Gastrocnemius medialis (tissue), 4 donors: ENCODE results near the gene UBE4B. TPM values are rescaled to one million over a fixed set of nuclear protein-coding genes. Genes with fewer than 3 reads are reported as not detected.
A peak's percentile ranks its signal among the peaks of the same experiment; 100 is the strongest.

Experiments
- ATAC-seq, 2 donors: fragments of 150-250 bp; one replicate each; pipeline ENCODE4 v1.9.1; 2016
- DNase-seq, 2 donors: peaks; one replicate each; pipeline ENCODE4 v3.0.0-alpha.2; 2019
- H3K27ac ChIP-seq, 4 donors: fragments of 200-600 bp; sonication (generic); 1 replicate in 1 of 4; 2 replicates in 3 of 4; pipeline ENCODE4 v1.5.1; 2016 to 2018; ENCODE audit warnings: mild to moderate bottlenecking in 2 of 4, moderate library complexity in 1 of 4
- H3K27me3 ChIP-seq, 3 donors: fragments of 200-600 bp; sonication (generic) in 2 of 3; 1 replicate in 1 of 3; 2 replicates in 2 of 3; pipeline versions ENCODE4 v1.5.1 to v1.6.0; 2016 to 2019; ENCODE audit warnings: mild to moderate bottlenecking in 1 of 3, moderate library complexity in 1 of 3
- H3K36me3 ChIP-seq, 2 donors: fragments of 200-600 bp; sonication (generic) in 1 of 2; one replicate each; pipeline ENCODE4 v1.5.1; 2017 to 2018
- H3K4me1 ChIP-seq, 2 donors: fragments of 200-600 bp; sonication (generic) in 1 of 2; one replicate each; pipeline ENCODE4 v1.5.1; 2016 to 2017; ENCODE audit warnings: mild to moderate bottlenecking in 2 of 2
- H3K4me3 ChIP-seq, 4 donors: fragments of 200-600 bp; sonication (generic) in 3 of 4; 1 replicate in 1 of 4; 2 replicates in 3 of 4; pipeline ENCODE4 v1.5.1; 2016 to 2019; ENCODE audit warnings: mild to moderate bottlenecking in 2 of 4
- H3K9me3 ChIP-seq, 3 donors: fragments of 200-600 bp; sonication (generic) in 2 of 3; 1 replicate in 1 of 3; 2 replicates in 2 of 3; pipeline ENCODE4 v1.5.1; 2016 to 2019
- POLR2A ChIP-seq, 2 donors: fragments of 450-650 bp; IDR thresholded peaks; one replicate each; pipeline ENCODE4 v1.6.1; 2017; ENCODE audit warnings: antibody characterized with exemption in 2 of 2, mild to moderate bottlenecking in 2 of 2, moderate library complexity in 2 of 2
- in situ Hi-C, 4 donors: fragments of 200-750 bp; cut with MboI; loops; one replicate each; pipeline versions ENCODE4 v1.15.0 to v1.8.0; 2017; ENCODE audit warnings: low sequenced_read_pairs in 4 of 4
- intact Hi-C: fragments of 100-400 bp; cut with DNase I; formaldehyde crosslinking; loops from one replicate; pipeline ENCODE4 v1.15.1; 2023; ENCODE audit warnings: low total_unique reads
- total RNA-seq, 4 donors: library from RNA; depleted of rRNA; stranded (reverse); fragments of >200 nt; gene quantifications; one replicate each; pipeline versions ENCODE4 v1.1.0 to v1.2.3, GENCODE V29; 2016
- TF ChIP-seq, protein P1 (sequence below), 5 experiments: fragments of 450-650 bp in 3 of 5; fragments of 200-600 bp in 2 of 5; sonication (generic) in 2 of 5; IDR thresholded peaks in 4 of 5; conservative IDR thresholded peaks in 1 of 5; 1 replicate in 4 of 5; 2 replicates in 1 of 5; pipeline ENCODE4 v1.5.1; 2016 to 2019; ENCODE audit warnings: antibody characterized with exemption in 5 of 5, mild to moderate bottlenecking in 3 of 5, moderate library complexity in 3 of 5

The UBE4B gene
- total RNA-seq, result 100 to 1,000 TPM in 2 of 4 donors, 10 to 100 TPM in 2; 42.6 to 143 (median 98.2) TPM

DNA sequence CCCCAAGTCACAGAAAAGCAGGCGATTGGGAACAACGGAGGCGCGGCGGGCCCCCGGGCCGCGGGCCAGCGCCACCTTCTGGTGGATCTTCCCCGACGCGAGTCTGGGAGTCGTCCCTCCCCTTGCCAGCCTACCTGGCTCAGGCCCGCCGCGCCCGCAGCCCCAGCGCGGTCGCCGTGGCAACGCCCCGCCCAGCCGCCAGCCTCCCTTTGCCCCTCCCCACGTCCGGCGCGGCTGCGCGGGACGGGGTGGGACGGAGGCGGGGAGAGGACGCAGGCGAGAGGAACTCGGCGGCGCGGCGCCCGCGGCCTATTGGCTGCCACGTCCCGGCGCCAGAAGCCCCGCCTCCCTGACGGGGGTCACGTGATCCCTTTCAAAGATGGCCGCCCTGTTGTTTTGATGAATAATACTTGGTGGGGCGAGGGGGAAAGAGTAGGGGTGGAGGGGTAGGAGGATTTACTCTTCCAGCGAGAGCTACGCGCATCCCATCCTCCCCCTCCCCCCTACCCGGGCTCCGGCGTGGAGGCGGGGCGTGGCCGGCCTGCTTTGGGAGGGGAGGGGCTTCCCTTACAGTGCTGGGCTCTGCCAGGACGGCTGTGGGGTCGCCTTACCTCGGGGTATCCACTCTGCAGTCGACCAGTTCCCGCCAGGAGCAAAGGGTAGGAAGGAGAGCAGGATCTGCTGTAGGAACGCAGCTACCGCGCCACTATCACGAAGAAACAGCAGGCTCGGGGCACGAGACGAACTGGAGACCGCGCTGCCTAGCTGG, at the start of gene UBE4B:
UBE4B (plus strand) TSS at position 369 of the 769 bp plus-strand sequence. CDS start 713 bp downstream, outside the sequence.
- Histone ChIP-seq H3K4me1 (peaks cover 21 to 24% of the 10 kb centered on the region in 2 donors), H3K27me3 (no peaks in the 10 kb centered on the region), H3K9me3 (no peaks in the 10 kb centered on the region), H3K36me3 (peaks cover 0 to 13% of the 10 kb centered on the region in 2 donors), H3K27ac (peak within 1 kb of the TSS; percentile 92 to 98 (median 96)), H3K4me3 (peak within 1 kb of the TSS; percentile 75 to 93 (median 86))
- TF ChIP-seq POLR2A (IDR thresholded peaks at IDR 0.05), result peak; percentile 59 to 61
- TF ChIP-seq, protein P1, sequence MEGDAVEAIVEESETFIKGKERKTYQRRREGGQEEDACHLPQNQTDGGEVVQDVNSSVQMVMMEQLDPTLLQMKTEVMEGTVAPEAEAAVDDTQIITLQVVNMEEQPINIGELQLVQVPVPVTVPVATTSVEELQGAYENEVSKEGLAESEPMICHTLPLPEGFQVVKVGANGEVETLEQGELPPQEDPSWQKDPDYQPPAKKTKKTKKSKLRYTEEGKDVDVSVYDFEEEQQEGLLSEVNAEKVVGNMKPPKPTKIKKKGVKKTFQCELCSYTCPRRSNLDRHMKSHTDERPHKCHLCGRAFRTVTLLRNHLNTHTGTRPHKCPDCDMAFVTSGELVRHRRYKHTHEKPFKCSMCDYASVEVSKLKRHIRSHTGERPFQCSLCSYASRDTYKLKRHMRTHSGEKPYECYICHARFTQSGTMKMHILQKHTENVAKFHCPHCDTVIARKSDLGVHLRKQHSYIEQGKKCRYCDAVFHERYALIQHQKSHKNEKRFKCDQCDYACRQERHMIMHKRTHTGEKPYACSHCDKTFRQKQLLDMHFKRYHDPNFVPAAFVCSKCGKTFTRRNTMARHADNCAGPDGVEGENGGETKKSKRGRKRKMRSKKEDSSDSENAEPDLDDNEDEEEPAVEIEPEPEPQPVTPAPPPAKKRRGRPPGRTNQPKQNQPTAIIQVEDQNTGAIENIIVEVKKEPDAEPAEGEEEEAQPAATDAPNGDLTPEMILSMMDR (IDR thresholded peaks at IDR 0.05 in 4 of 5, conservative IDR thresholded peaks at IDR 0.05 in 1 of 5), result peak; percentile 79 to 93 (median 92)
- intact Hi-C loops, result loop anchor here (1.0 to 10.0 kb wide), 6 partner anchors 75 to 238 kb away; partner anchors contain the start of genes CTNNBIP1, LZIC and NMNAT1
- ATAC-seq (peak; percentile 89 to 90), DNase-seq (peak; percentile 94 to 98)
- in situ Hi-C loops, result loop anchor here in 2 of 4 donors (5.0 to 10.0 kb wide), 2 partner anchors 155 to 158 kb away; no protein-coding TSS in a partner anchor

- no peaks in the 10 kb centered on the region for H3K9me3 ChIP-seq
- ATAC-seq (peak; percentile 33 to 62), DNase-seq (no peak)
- TF ChIP-seq, protein P1 (IDR thresholded peaks at IDR 0.05 in 4 of 5, conservative IDR thresholded peaks at IDR 0.05 in 1 of 5), result no peak
- no peak for TF ChIP-seq POLR2A (IDR thresholded peaks at IDR 0.05)
- no peak overlapping the region for H3K4me3 ChIP-seq
- H3K36me3 ChIP-seq, result peaks cover 0 to 28% of the 10 kb centered on the region in 2 donors
- in situ Hi-C loops (no loop called here), intact Hi-C loops (no loop called here)
- H3K4me1 ChIP-seq, result peaks cover 0 to 3% of the 10 kb centered on the region in 2 donors
- no peaks in the 10 kb centered on the region for H3K27me3 ChIP-seq
- peak overlapping the region; percentile 32 to 60 (median 47) for H3K27ac ChIP-seq
Measured at GRCh38 chr1:9984253-9984652, 48.5 kb upstream of the UBE4B start.

- in situ Hi-C loops (no loop called here), intact Hi-C loops (no loop called here)
- Histone ChIP-seq H3K9me3 (no peaks in the 10 kb centered on the region), H3K27me3 (no peaks in the 10 kb centered on the region), H3K4me3 (no peak overlapping the region), H3K4me1 (peaks cover 3 to 4% of the 10 kb centered on the region in 2 donors), H3K27ac (peak overlapping the region in 3 of 4 donors; percentile 37 to 48 (median 46)), H3K36me3 (peaks cover 0 to 28% of the 10 kb centered on the region in 2 donors)
- ATAC-seq (no peak), DNase-seq (no peak)
- TF ChIP-seq, protein P1 (IDR thresholded peaks at IDR 0.05 in 4 of 5, conservative IDR thresholded peaks at IDR 0.05 in 1 of 5), result no peak
- TF ChIP-seq POLR2A (IDR thresholded peaks at IDR 0.05), result no peak
Measured at GRCh38 chr1:9985001-9985400, 47.8 kb upstream of the UBE4B start.

- H3K9me3 ChIP-seq, result no peaks in the 10 kb centered on the region
- no peak overlapping the region for H3K4me3 ChIP-seq
- H3K27ac ChIP-seq, result peak overlapping the region in 1 of 4 donors; percentile 57
- H3K27me3 ChIP-seq, result no peaks in the 10 kb centered on the region
- TF ChIP-seq, protein P1 (IDR thresholded peaks at IDR 0.05 in 4 of 5, conservative IDR thresholded peaks at IDR 0.05 in 1 of 5), result no peak
- TF ChIP-seq POLR2A (IDR thresholded peaks at IDR 0.05), result no peak
- H3K36me3 ChIP-seq, result no peaks in the 10 kb centered on the region
- DNase-seq (no peak), ATAC-seq (no peak)
- intact Hi-C loops (no loop called here), in situ Hi-C loops (no loop called here)
- H3K4me1 ChIP-seq, result peaks cover 6 to 15% of the 10 kb centered on the region in 2 donors
Measured at GRCh38 chr1:9989773-9990172, 43.0 kb upstream of the UBE4B start.
